ENCODE results near the gene MED22.
A peak's percentile ranks its signal among the peaks of the same experiment; 100 is the strongest.

The MED22 gene

DNA sequence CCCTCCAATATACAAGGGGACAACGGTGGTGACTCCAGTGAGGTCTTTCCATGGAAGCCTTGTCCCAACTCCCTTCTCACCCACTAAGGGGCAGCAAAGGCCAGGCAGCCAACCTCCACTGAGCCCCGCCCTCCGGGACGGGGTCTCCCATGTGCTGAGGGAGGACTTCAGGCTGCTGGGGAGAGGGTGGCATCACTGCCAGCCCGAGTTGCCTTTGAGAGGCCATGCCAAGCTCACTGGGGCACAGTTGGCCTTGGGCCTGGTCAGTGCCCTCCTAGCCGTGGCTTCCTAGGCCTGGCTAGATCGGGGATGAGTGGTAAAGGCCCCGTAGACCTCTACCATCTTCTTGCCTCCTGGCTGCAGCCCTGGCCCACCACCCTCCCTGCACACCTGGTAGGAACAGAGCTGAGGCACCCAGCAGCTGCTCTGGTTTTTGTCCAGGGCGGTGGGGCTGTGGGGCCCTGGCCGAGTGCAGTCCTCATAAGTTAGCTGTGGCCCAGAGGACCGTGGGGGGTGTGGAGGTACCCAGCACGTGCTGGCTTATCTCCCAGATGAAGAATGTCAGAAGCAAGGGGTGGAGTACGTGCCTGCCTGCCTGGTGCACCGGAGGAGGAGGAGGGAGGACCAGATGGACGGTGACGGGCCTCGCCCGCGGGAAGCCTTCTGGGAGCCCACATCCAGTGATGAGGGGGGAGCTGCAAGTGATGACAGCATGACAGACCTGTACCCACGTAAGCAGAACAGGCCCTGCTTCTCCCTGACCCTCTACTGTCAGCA is 11.7 kb upstream of the MED22 start:
- ChIA-PET CTCF (interaction anchor here (0.7 to 1.5 kb wide), 5 partner anchors 18 to 127 kb away, joined by 4 to 9 read pairs (median 5); no protein-coding TSS in a partner anchor), POLR2A (ENCODE audit: low non-redundant PET) (interaction anchor here (0.6 kb wide), 1 partner anchor 13 kb away, joined by 3 read pairs; no protein-coding TSS in a partner anchor)
- no peak; the same call in 1 of the 2 replicates for TF ChIP-seq CTCF (conservative IDR thresholded peaks at IDR 0.05; ENCODE audit: low read depth)
- H3K27ac ChIP-seq = peak overlapping the region; percentile 75
- DNase-seq (ENCODE audit: low spot score) = no peak

GRCh38 chr9:133357656-133358055 is 9.7 kb upstream of the MED22 start:
- peak overlapping the region; percentile 75 for H3K27ac ChIP-seq
- CTCF ChIA-PET = interaction anchor here (0.6 to 1.8 kb wide), 3 partner anchors 11 to 255 kb away, joined by 4 to 11 read pairs (median 4); no protein-coding TSS in a partner anchor
- POLR2A ChIA-PET (ENCODE audit: low non-redundant PET) = interaction anchor here (1.3 kb wide), 1 partner anchor 10 kb away, joined by 9 read pairs; the partner anchor contains the start of genes MED22 and RPL7A

DNA sequence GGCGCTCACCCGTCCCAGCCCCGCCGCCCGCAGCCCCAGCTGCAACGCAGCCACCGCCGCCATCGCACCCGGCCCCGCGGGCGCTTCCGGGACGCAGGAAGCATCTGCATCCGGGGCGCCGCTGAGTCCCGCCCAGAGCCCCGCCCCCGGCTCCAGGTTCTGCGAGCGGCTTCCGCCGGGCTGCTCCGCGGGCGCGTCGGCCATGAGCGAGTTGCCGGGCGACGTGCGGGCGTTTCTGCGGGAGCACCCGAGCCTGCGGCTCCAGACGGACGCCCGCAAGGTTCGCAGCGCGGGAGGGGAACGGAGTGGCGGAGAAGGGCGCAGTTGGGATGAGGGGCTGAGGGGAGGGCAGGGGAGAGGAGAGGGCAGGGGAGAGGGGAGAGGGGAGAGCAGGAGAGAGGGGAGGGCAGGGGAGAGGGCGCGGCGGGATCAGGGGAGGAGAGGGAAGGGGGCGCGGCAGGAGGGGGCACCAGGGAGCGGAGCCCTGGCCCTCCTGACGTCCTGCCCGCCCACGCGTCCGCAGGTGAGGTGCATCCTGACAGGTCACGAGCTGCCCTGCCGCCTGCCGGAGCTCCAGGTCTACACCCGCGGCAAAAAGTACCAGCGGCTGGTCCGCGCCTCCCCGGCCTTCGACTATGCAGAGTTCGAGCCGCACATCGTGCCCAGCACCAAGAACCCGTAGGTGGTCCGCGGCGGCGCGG is 8.6 kb upstream of the MED22 start, which contains the start of the genes SURF1 and SURF2:
SURF1 (minus strand) TSS at position 97 of the 701 bp plus-strand sequence; CDS start at position 63, 34 bp downstream.
SURF2 (plus strand) TSS at position 160 of the 701 bp plus-strand sequence; CDS start at position 203, 43 bp downstream.
- POLR2A ChIA-PET (ENCODE audit: low non-redundant PET) = interaction anchor here (0.7 to 1.5 kb wide), 3 partner anchors 9 to 667 kb away, joined by 3 to 9 read pairs (median 4); partner anchors contain the start of genes MED22 and RPL7A
- TF ChIP-seq CTCF (conservative IDR thresholded peaks at IDR 0.05; ENCODE audit: low read depth) = peak; percentile 28
- CTCF ChIA-PET = interaction anchor here (0.6 to 2.2 kb wide), 5 partner anchors 10 to 334 kb away, joined by 3 to 11 read pairs (median 4); no protein-coding TSS in a partner anchor
- DNase-seq (ENCODE audit: low spot score) = peak; percentile 94
- H3K27ac ChIP-seq = peak within 1 kb of the TSS; percentile 75

More at GRCh38 chr9:133357656-133358055, 9.7 kb upstream of the MED22 start:
- no peak for TF ChIP-seq CTCF (conservative IDR thresholded peaks at IDR 0.05; ENCODE audit: low read depth)
- no peak for DNase-seq (ENCODE audit: low spot score)

GRCh38 chr9:133355881-133356357 is 8.0 kb upstream of the MED22 start:
- peak overlapping the region; percentile 75 for H3K27ac ChIP-seq
- no peak for DNase-seq (ENCODE audit: low spot score)
- ChIA-PET POLR2A (ENCODE audit: low non-redundant PET) (interaction anchor here (0.7 to 1.5 kb wide), 4 partner anchors 10 to 668 kb away, joined by 3 to 8 read pairs (median 4); no protein-coding TSS in a partner anchor), CTCF (interaction anchor here (0.7 to 2.2 kb wide), 4 partner anchors 14 to 131 kb away, joined by 3 to 11 read pairs (median 7); no protein-coding TSS in a partner anchor)
- no peak for TF ChIP-seq CTCF (conservative IDR thresholded peaks at IDR 0.05; ENCODE audit: low read depth)

DNA sequence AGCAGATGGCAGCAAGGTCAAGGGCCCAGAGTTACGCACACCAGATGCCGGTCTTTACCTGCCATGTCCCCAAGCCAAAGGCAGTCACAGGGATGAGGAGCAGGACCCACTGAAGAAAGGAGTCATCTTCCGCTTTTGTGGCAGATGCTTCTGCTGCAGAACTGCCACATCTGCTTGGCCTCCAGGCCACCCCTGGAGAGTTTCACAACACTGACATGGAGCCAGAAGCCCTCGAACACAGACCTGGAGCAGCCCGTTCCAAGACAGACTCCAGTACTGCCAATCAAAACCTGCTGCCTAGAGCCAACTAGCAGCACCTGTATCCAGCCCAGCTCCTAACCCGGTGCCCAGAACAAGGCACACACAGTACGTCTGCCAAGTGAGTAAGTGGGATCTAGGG is 6.8 kb upstream of the MED22 start:
- H3K27ac ChIP-seq = peak overlapping the region; percentile 75
- CTCF ChIA-PET = interaction anchor here (0.6 to 2.2 kb wide), 2 partner anchors 49 to 1689 kb away, joined by 5 to 11 read pairs; no protein-coding TSS in a partner anchor
- DNase-seq (ENCODE audit: low spot score) = no peak
- POLR2A ChIA-PET (ENCODE audit: low non-redundant PET) = interaction anchor here (0.8 to 1.1 kb wide), 2 partner anchors 17 to 62 kb away, joined by 3 to 4 read pairs; no protein-coding TSS in a partner anchor
- no peak for TF ChIP-seq CTCF (conservative IDR thresholded peaks at IDR 0.05; ENCODE audit: low read depth)

Measured in RWPE1 (cell line).